ENCODE data around the gene MBNL1. TPM values are rescaled to one million over a fixed set of nuclear protein-coding genes. Genes with fewer than 3 reads are reported as not detected.

Gene MBNL1
- polyA plus RNA-seq, 3 donors, result 190 to 204 (median 191) TPM

DNA sequence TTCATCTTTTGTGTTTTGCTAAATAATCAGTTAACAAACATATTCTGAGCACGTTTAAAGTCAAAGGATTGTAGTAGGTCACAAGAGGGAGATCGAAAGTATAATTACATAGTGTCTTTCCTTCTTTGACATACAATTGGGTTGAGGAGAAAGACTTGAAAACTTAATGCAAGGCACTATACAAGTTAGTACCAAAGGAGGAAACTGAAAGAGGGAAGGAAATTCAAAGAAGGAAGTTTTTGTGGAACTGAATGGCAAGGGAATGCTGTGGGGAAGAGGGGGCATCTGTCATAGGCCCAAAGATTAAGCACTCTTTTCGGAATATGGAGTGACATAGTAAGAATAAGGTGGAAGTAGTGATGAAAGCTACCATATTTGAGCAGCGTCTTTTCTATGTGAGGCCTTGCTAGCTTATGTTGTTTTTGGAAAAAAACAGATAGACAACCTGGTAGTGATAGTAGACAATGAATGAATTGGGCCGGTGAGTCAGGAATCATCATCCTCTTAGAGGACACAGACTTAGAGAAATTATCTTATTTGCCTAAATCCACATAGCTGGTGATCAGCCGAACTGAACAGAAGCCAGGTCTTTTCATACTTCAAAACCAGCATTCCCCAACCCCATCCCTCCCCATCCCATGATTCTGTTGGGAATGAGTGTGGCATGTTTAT, 10.2 kb downstream of the MBNL1 start:
- 0% methylated on average over 1 of the region's 6 CpGs for WGBS (ENCODE audit: insufficient coverage)
- peaks cover 77% of the 10 kb centered on the region for H3K4me1 Mint-ChIP-seq
- peak overlapping the region; percentile 46 for H3K4me2 ChIP-seq (replicated peaks; ENCODE audit: extremely low read depth, low read length, poor library complexity, severe bottlenecking)
- peaks cover 99% of the 10 kb centered on the region for H4K20me1 ChIP-seq (ENCODE audit: insufficient read depth, low read length)
- peaks cover 100% of the 10 kb centered on the region for H3K79me2 ChIP-seq (ENCODE audit: insufficient read depth, low read length)
- TF ChIP-seq, protein P1, sequence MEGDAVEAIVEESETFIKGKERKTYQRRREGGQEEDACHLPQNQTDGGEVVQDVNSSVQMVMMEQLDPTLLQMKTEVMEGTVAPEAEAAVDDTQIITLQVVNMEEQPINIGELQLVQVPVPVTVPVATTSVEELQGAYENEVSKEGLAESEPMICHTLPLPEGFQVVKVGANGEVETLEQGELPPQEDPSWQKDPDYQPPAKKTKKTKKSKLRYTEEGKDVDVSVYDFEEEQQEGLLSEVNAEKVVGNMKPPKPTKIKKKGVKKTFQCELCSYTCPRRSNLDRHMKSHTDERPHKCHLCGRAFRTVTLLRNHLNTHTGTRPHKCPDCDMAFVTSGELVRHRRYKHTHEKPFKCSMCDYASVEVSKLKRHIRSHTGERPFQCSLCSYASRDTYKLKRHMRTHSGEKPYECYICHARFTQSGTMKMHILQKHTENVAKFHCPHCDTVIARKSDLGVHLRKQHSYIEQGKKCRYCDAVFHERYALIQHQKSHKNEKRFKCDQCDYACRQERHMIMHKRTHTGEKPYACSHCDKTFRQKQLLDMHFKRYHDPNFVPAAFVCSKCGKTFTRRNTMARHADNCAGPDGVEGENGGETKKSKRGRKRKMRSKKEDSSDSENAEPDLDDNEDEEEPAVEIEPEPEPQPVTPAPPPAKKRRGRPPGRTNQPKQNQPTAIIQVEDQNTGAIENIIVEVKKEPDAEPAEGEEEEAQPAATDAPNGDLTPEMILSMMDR (IDR thresholded peaks at IDR 0.05), result no peak
- peak in 2 of 3 donors; percentile 66 to 67 for DNase-seq
- no peak overlapping the region for H2AFZ ChIP-seq (ENCODE audit: insufficient read depth, low read depth, low read length, poor library complexity, severe bottlenecking)
- H3K27me3 ChIP-seq (ENCODE audit: control insufficient read depth in 2 of 2, insufficient read depth in 2 of 2, low read length in 2 of 2), result no peaks in the 10 kb centered on the region
- no peaks in the 10 kb centered on the region for H3K36me3 ChIP-seq (replicated peaks in 1 of 2; ENCODE audit: control insufficient read depth in 1 of 2, insufficient read depth in 2 of 2, low read length in 2 of 2)
- peak overlapping the region; percentile 64 to 89 (median 82) for H3K27ac Mint-ChIP-seq
- H3K27ac ChIP-seq (ENCODE audit: low read depth in 1 of 2, low read length in 2 of 2), result peak overlapping the region in 1 of 2 donors; percentile 67
- H3K9ac ChIP-seq (ENCODE audit: insufficient read depth, low read length, poor library complexity, severe bottlenecking), result no peak overlapping the region
- H3K9me3 Mint-ChIP-seq, result peaks cover 0 to 3% (median 0%) of the 10 kb centered on the region in 7 donors
- no peaks in the 10 kb centered on the region for H3K27me3 Mint-ChIP-seq (ENCODE audit: low read depth in 3 of 3)
- peak overlapping the region in 1 of 3 experiments; percentile 49 for H3K4me3 ChIP-seq (replicated peaks in 1 of 3; ENCODE audit: low read depth in 2 of 3, low read length in 3 of 3)
- no peaks in the 10 kb centered on the region for H3K9me3 ChIP-seq (replicated peaks in 1 of 2; ENCODE audit: control insufficient read depth in 1 of 2, insufficient read depth in 1 of 2, low read length in 2 of 2)
- H3K4me3 Mint-ChIP-seq, result peak overlapping the region; percentile 53 to 79
- peaks cover 3 to 7% of the 10 kb centered on the region in 2 donors for H3K36me3 Mint-ChIP-seq
- intact Hi-C loops (cut with micrococcal nuclease), result no loop called here
- peaks cover 60 to 93% of the 10 kb centered on the region in 2 donors for H3K4me1 ChIP-seq (ENCODE audit: control insufficient read depth in 1 of 2, insufficient read depth in 2 of 2, low read length in 2 of 2)

DNA sequence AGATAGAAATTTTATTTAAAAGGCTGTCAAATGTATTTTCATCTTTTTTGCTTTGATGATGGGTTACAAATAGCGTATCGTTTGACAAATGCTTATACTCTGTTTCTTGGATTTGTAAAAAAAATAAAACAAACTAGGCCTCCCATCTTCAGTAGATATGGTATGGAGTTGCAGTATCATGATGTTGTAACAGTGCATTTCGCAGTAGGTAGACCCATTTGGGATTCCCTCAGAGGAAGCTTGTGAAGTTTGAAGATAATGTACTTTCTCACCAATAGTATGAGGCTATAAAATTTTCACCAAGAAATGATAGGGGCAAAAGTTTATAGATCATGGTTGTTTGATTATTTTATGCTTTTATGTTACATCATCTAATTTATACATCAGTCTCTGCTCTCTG, 10.8 kb downstream of the MBNL1 start:
- Histone ChIP-seq H3K9me3 (replicated peaks in 1 of 2; ENCODE audit: control insufficient read depth in 1 of 2, insufficient read depth in 1 of 2, low read length in 2 of 2) (no peaks in the 10 kb centered on the region), H3K27ac (ENCODE audit: low read depth in 1 of 2, low read length in 2 of 2) (peak overlapping the region in 1 of 2 donors; percentile 67), H3K4me3 (replicated peaks in 1 of 3; ENCODE audit: low read depth in 2 of 3, low read length in 3 of 3) (peak overlapping the region in 1 of 3 experiments; percentile 49), H4K20me1 (ENCODE audit: insufficient read depth, low read length) (peaks cover 99% of the 10 kb centered on the region), H3K9ac (ENCODE audit: insufficient read depth, low read length, poor library complexity, severe bottlenecking) (no peak overlapping the region), H3K36me3 (replicated peaks in 1 of 2; ENCODE audit: control insufficient read depth in 1 of 2, insufficient read depth in 2 of 2, low read length in 2 of 2) (no peaks in the 10 kb centered on the region), H2AFZ (ENCODE audit: insufficient read depth, low read depth, low read length, poor library complexity, severe bottlenecking) (no peak overlapping the region), H3K4me2 (replicated peaks; ENCODE audit: extremely low read depth, low read length, poor library complexity, severe bottlenecking) (peak overlapping the region; percentile 46), H3K79me2 (ENCODE audit: insufficient read depth, low read length) (peaks cover 100% of the 10 kb centered on the region), H3K4me1 (ENCODE audit: control insufficient read depth in 1 of 2, insufficient read depth in 2 of 2, low read length in 2 of 2) (peaks cover 60 to 93% of the 10 kb centered on the region in 2 donors), H3K27me3 (ENCODE audit: control insufficient read depth in 2 of 2, insufficient read depth in 2 of 2, low read length in 2 of 2) (no peaks in the 10 kb centered on the region)
- H3K27ac Mint-ChIP-seq, result peak overlapping the region in 6 of 7 donors; percentile 6 to 89 (median 70)
- peak overlapping the region in 1 of 2 donors; percentile 26 for H3K4me3 Mint-ChIP-seq
- H3K9me3 Mint-ChIP-seq, result peaks cover 0 to 3% (median 0%) of the 10 kb centered on the region in 7 donors
- peaks cover 3 to 6% of the 10 kb centered on the region in 2 donors for H3K36me3 Mint-ChIP-seq
- intact Hi-C loops (cut with micrococcal nuclease), result no loop called here
- TF ChIP-seq, protein P1 (IDR thresholded peaks at IDR 0.05), result no peak
- peaks cover 77% of the 10 kb centered on the region for H3K4me1 Mint-ChIP-seq
- no peaks in the 10 kb centered on the region for H3K27me3 Mint-ChIP-seq (ENCODE audit: low read depth in 3 of 3)
- DNase-seq, result peak in 2 of 3 donors; percentile 49 to 59
- WGBS (ENCODE audit: insufficient coverage), result no CpG with 5 or more reads among the region's 3 CpGs
